Measurements from ENCODE around the gene SLC24A3.

SLC24A3 gene

DNA sequence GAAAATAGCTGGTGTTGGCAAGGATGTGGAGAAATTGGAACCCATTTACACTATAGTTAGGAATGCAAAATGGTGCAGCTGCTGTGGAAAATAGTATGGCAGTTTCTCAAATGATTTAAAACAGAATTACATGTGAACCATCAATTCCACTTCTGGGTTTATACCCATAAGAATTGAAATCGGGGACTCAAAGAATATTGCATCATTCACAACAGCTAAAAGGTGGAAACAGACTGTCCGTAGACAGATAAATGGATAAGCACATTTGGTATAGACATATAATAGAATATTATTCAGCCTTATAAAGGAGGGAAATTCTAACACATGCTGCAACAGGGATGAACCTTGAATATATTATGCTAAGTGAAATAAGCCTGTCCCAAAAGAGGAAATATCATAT is 355.7 kb downstream of the SLC24A3 start:
- Histone ChIP-seq H3F3A (ENCODE audit: control insufficient read depth, insufficient read depth) (no peaks in the 10 kb centered on the region), H3K27me3 (ENCODE audit: control insufficient read depth, low read length) (no peaks in the 10 kb centered on the region), H3K9me2 (replicated peaks; ENCODE audit: control insufficient read depth, low read length) (no peaks in the 10 kb centered on the region), H4K20me1 (ENCODE audit: control insufficient read depth, insufficient read depth, low read depth, low read length) (no peaks in the 10 kb centered on the region), H3K9me3 (ENCODE audit: control insufficient read depth, insufficient read depth, low read length) (no peaks in the 10 kb centered on the region), H3K4me2 (ENCODE audit: low read length) (no peak overlapping the region), H3K36me3 (ENCODE audit: control insufficient read depth, low read length) (no peaks in the 10 kb centered on the region), H3K4me3 (ENCODE audit: low read length) (no peak overlapping the region), H3K4me1 (ENCODE audit: control insufficient read depth, low read length) (no peaks in the 10 kb centered on the region), H3K79me2 (ENCODE audit: control insufficient read depth, low read length) (no peaks in the 10 kb centered on the region), H3K27ac (ENCODE audit: low read depth, low read length) (no peak overlapping the region)
- no peak for TF ChIP-seq EZH2phosphoT487 (IDR thresholded peaks at IDR 0.05; ENCODE audit: borderline replicate concordance, low read length)
- TF ChIP-seq, protein P1, sequence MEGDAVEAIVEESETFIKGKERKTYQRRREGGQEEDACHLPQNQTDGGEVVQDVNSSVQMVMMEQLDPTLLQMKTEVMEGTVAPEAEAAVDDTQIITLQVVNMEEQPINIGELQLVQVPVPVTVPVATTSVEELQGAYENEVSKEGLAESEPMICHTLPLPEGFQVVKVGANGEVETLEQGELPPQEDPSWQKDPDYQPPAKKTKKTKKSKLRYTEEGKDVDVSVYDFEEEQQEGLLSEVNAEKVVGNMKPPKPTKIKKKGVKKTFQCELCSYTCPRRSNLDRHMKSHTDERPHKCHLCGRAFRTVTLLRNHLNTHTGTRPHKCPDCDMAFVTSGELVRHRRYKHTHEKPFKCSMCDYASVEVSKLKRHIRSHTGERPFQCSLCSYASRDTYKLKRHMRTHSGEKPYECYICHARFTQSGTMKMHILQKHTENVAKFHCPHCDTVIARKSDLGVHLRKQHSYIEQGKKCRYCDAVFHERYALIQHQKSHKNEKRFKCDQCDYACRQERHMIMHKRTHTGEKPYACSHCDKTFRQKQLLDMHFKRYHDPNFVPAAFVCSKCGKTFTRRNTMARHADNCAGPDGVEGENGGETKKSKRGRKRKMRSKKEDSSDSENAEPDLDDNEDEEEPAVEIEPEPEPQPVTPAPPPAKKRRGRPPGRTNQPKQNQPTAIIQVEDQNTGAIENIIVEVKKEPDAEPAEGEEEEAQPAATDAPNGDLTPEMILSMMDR (IDR thresholded peaks at IDR 0.05; ENCODE audit: low read depth, low read length, poor library complexity, severe bottlenecking), result no peak

DNA sequence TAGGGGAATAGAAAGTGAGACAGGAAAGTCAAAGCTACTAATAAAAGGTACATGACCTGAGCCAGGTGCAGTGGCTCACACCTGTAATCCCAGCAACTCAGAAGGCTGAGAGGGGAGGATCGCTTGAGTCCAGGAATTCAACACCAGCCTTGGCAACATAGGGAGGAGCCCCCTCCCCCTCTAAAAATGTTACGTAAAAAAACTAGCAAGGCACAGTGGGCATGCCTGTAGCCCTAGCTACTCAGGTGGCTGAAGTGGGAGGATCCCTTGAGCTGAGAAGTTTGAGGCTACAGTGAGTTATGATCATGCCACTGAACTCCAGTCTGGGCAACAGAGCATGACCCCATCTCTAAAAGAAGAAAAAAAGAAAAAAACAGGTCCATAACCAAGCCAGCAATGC is 359.6 kb downstream of the SLC24A3 start:
- Histone ChIP-seq H3K9me2 (replicated peaks; ENCODE audit: control insufficient read depth, low read length) (no peaks in the 10 kb centered on the region), H3K4me2 (ENCODE audit: low read length) (no peak overlapping the region), H3K27me3 (ENCODE audit: control insufficient read depth, low read length) (no peaks in the 10 kb centered on the region), H3F3A (ENCODE audit: control insufficient read depth, insufficient read depth) (no peaks in the 10 kb centered on the region), H3K4me3 (ENCODE audit: low read length) (no peak overlapping the region), H3K27ac (ENCODE audit: low read depth, low read length) (no peak overlapping the region), H4K20me1 (ENCODE audit: control insufficient read depth, insufficient read depth, low read depth, low read length) (no peaks in the 10 kb centered on the region), H3K79me2 (ENCODE audit: control insufficient read depth, low read length) (no peaks in the 10 kb centered on the region), H3K9me3 (ENCODE audit: control insufficient read depth, insufficient read depth, low read length) (no peaks in the 10 kb centered on the region), H3K36me3 (ENCODE audit: control insufficient read depth, low read length) (no peaks in the 10 kb centered on the region), H3K4me1 (ENCODE audit: control insufficient read depth, low read length) (no peaks in the 10 kb centered on the region)
- TF ChIP-seq, protein P1 (IDR thresholded peaks at IDR 0.05; ENCODE audit: low read depth, low read length, poor library complexity, severe bottlenecking), result no peak
- no peak for TF ChIP-seq EZH2phosphoT487 (IDR thresholded peaks at IDR 0.05; ENCODE audit: borderline replicate concordance, low read length)

DNA sequence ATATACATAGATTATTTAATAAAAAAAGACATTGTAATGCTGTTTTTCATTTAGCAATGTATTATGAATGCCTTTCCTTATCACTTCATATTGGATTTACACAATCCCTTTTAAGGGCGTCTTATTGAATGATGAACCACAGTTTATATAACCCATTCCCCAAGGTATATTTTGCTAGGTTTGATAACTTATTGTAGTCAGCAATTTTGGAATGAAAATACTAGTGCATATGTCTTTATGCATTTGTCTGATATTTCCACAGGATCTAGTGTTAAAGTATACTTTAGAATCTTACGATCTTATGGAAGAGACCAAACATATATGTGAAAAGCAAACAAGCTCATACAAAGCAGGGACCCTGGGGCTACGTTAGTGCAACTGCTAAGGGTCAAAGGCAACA is 365.2 kb downstream of the SLC24A3 start:
- Histone ChIP-seq H3F3A (ENCODE audit: control insufficient read depth, insufficient read depth) (no peaks in the 10 kb centered on the region), H3K4me2 (ENCODE audit: low read length) (no peak overlapping the region), H3K9me3 (ENCODE audit: control insufficient read depth, insufficient read depth, low read length) (no peaks in the 10 kb centered on the region), H3K4me3 (ENCODE audit: low read length) (no peak overlapping the region), H3K27me3 (ENCODE audit: control insufficient read depth, low read length) (no peaks in the 10 kb centered on the region), H4K20me1 (ENCODE audit: control insufficient read depth, insufficient read depth, low read depth, low read length) (no peaks in the 10 kb centered on the region), H3K27ac (ENCODE audit: low read depth, low read length) (no peak overlapping the region), H3K36me3 (ENCODE audit: control insufficient read depth, low read length) (no peaks in the 10 kb centered on the region), H3K79me2 (ENCODE audit: control insufficient read depth, low read length) (no peaks in the 10 kb centered on the region), H3K9me2 (replicated peaks; ENCODE audit: control insufficient read depth, low read length) (no peaks in the 10 kb centered on the region), H3K4me1 (ENCODE audit: control insufficient read depth, low read length) (no peaks in the 10 kb centered on the region)
- no peak for TF ChIP-seq EZH2phosphoT487 (IDR thresholded peaks at IDR 0.05; ENCODE audit: borderline replicate concordance, low read length)
- TF ChIP-seq, protein P1 (IDR thresholded peaks at IDR 0.05; ENCODE audit: low read depth, low read length, poor library complexity, severe bottlenecking), result no peak

DNA sequence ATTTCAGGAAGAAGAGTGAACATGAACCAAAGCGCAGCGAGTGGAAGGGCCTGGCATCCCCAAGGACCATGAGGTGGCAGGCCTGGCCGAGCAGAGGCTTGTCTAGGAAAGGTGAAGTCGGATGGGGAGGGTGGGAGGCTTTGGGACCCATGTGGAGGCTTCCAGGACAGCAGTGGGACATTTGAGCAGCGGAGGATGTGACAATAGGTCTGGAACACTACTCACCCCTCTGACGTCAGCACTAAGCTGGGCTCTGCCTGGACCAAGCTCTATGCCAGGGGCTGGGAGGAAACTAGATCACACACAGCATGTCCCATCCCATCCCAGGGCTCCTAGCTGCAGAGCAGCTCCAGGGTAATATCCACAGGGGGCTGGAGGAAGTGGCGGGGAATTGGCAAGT is 370.3 kb downstream of the SLC24A3 start:
- Histone ChIP-seq H3F3A (ENCODE audit: control insufficient read depth, insufficient read depth) (no peaks in the 10 kb centered on the region), H3K79me2 (ENCODE audit: control insufficient read depth, low read length) (no peaks in the 10 kb centered on the region), H3K9me2 (replicated peaks; ENCODE audit: control insufficient read depth, low read length) (no peaks in the 10 kb centered on the region), H3K36me3 (ENCODE audit: control insufficient read depth, low read length) (no peaks in the 10 kb centered on the region), H3K4me2 (ENCODE audit: low read length) (no peak overlapping the region), H3K4me3 (ENCODE audit: low read length) (no peak overlapping the region), H4K20me1 (ENCODE audit: control insufficient read depth, insufficient read depth, low read depth, low read length) (no peaks in the 10 kb centered on the region), H3K27ac (ENCODE audit: low read depth, low read length) (no peak overlapping the region), H3K27me3 (ENCODE audit: control insufficient read depth, low read length) (no peaks in the 10 kb centered on the region), H3K9me3 (ENCODE audit: control insufficient read depth, insufficient read depth, low read length) (no peaks in the 10 kb centered on the region), H3K4me1 (ENCODE audit: control insufficient read depth, low read length) (no peaks in the 10 kb centered on the region)
- TF ChIP-seq, protein P1 (IDR thresholded peaks at IDR 0.05; ENCODE audit: low read depth, low read length, poor library complexity, severe bottlenecking), result no peak
- no peak for TF ChIP-seq EZH2phosphoT487 (IDR thresholded peaks at IDR 0.05; ENCODE audit: borderline replicate concordance, low read length)

All from DOHH2 (cell line).